Thoracic aorta endothelial cell (primary cell): Measurements from ENCODE around the gene CSTF1. TPM values are rescaled to one million over a fixed set of nuclear protein-coding genes. Genes with fewer than 3 reads are reported as not detected.

Experiments
- total RNA-seq: library from RNA; depleted of rRNA; stranded (reverse); fragments of >200 nt; gene quantifications from 2 replicates; pipeline ENCODE4 v1.2.3, GENCODE V29; 2012

Gene CSTF1
- 44.7 and 54.3 TPM in 2 replicates for total RNA-seq

DNA sequence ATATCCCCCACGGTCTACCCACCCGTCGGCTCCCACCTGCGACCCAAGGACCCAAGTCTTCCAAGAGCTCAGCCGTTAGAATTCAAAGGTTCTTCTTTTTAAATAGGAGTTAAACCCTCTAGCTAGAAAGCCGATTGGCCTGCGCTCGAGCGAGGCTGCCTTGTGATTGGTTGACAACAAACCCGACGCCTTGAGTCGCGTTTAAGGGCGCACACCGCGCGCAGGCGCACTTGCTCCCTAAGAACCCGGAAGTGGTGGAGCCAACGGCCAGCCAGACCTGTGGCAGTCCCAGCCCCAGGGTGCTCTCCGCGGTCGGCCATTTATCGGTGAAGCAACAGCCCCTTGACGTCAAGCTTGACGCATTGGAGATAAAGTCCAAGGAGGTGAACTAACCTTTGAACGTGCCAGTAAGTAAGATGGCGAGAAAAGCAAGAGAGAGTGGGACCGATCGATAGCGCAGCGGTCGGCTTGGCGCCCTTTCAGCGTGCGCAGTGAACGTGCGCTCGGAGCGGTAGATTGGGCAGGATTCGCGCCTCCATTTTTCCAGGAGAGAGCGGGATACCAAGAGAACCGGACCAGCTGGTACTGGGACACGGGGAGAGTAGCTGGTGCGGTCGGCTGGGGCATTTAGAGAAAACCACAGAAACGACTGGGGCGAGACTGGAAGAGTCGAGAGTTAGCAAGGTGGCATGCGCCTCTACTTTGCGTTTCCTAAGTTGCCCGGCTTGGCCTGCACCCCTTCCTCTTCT lies at the start of gene CSTF1, which contains the start of gene AURKA:
Gene CSTF1, plus strand, starts transcription at position 514 of the 749 bp plus-strand sequence. CDS start 2,908 bp downstream, outside the sequence.
Gene AURKA, minus strand, starts transcription at position 84 of the 749 bp plus-strand sequence. CDS start 4,018 bp downstream, outside the sequence.

DNA sequence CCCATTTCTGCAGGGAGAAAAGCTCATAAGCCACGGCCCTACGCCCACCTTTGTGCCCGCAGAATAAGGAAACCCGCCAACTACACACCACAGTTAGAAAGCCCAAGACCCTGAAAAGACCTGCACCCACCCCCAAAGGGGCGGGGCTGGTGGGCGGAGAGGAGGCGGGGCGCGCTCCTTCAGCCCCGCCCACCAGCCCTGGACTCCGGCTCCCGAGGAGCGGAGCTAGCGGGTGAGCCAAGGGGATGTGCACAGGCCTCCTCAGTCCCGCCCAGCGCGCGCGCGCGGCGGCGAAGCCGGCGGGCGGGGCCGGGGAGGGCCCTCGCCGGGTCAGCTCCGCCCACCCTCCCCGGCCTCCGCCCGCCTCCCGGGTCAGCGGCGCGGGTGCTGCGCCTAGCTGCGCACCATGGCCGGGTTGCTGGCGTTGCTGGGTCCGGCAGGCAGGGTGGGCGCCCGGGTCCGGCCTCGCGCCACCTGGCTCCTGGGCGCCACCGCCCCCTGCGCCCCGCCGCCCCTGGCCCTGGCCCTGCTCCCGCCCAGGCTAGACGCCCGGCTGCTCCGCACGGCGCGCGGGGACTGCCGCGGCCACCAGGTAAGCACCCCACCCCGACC lies 33.7 kb upstream of the CSTF1 start, which contains the start of gene FAM210B:
Gene FAM210B, plus strand, starts transcription at position 375 of the 612 bp plus-strand sequence. Its CDS starts 32 bp downstream, at position 407.

DNA sequence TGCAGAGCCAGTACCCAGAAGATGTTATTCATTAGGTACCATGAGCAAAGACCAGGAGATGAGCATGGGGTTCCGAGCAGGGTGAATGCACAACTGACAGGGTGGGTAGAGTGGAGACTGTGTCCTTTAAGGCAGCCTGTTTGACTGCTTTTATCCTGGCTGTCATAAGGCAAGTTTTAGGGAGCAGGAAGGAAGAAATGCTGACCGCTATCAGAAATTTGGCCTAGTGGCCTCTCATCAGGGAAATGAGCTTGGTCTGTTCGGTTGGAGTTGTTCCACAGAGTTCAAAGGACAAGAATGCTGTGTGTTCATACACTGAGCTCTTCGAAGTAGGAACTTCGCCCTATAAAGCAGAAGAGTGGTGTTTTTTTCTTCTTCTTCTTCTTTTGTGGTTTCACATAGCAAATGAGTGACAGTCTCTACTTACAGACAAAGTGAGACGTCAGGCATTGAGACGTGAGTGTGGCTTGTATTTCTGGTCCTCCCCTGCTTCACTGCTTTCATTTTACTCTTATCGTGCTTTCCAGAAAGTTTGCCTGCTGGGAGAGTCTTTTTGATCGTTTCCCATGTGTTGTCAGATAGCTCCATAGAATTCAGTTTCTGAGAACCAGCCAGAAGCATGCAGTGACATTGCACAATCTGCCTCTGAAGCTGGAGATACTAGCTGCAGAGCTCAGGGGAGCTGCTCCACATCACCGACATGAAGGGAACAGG lies 19.5 kb downstream of the CSTF1 start, which contains the start of gene CASS4:
Gene CASS4, plus strand, starts transcription at position 502 of the 714 bp plus-strand sequence. Its CDS starts 199 bp downstream, at position 701.

Other genes with a start within 250 kb of the CSTF1 start
- gene MC3R, start 143.9 kb upstream of the CSTF1 start, total RNA-seq, result not detected in 2 replicates
- 70.9 and 73.0 TPM in 2 replicates for gene FAM210B, start 33.7 kb upstream of the CSTF1 start, total RNA-seq
- gene AURKA, start 430 bp upstream of the CSTF1 start, total RNA-seq, result 50.0 and 90.5 TPM in 2 replicates
- under 0.01 TPM in 1 of 2 replicates, not detected in the other for gene CASS4, start 19.6 kb downstream of the CSTF1 start, total RNA-seq
- 64.0 and 64.7 TPM in 2 replicates for gene RTF2, start 76.0 kb downstream of the CSTF1 start, total RNA-seq
- gene FAM209A, start 132.1 kb downstream of the CSTF1 start, total RNA-seq, result not detected in 2 replicates
- not detected in 2 replicates for gene FAM209B, start 140.6 kb downstream of the CSTF1 start, total RNA-seq
- gene TFAP2C, start 236.7 kb downstream of the CSTF1 start, total RNA-seq, result not detected in 2 replicates